Neural cell (in vitro differentiated cells): ENCODE results near the gene GSK3A. TPM values are rescaled to one million over a fixed set of nuclear protein-coding genes. Genes with fewer than 3 reads are reported as not detected.

ENCODE experiments used
- H2AFZ ChIP-seq: fragments of 200-600, 300-800 bp; sonication (generic), shearing (Covaris generic); 2 replicates; pipeline ENCODE4 v1.6.0; 2014; ENCODE audit warnings: low read depth, mild to moderate bottlenecking, antibody characterized with exemption, low read length, moderate library complexity
- H3F3A ChIP-seq: fragments of 200-600 bp; shearing (Covaris generic); 2 replicates; pipeline ENCODE4 v1.6.1; 2016; ENCODE audit warnings: mild to moderate bottlenecking, moderate library complexity, mixed read lengths, antibody characterized with exemption, low read length; ENCODE audit not compliant: insufficient read depth, poor library complexity, severe bottlenecking
- H3K27ac ChIP-seq: fragments of 200-600, 300-800 bp; sonication (generic), shearing (Covaris generic); 2 replicates; pipeline ENCODE4 v1.5.1; 2014; ENCODE audit warnings: mild to moderate bottlenecking, low read length, moderate library complexity
- H3K27me3 ChIP-seq: fragments of 300-800, 200-600 bp; sonication (generic), shearing (Covaris generic); 2 replicates; pipeline ENCODE4 v1.6.0; 2014; ENCODE audit warnings: mild to moderate bottlenecking, low read depth, low read length, moderate library complexity; ENCODE audit not compliant: insufficient read depth
- H3K36me3 ChIP-seq: fragments of 300-800, 200-600 bp; sonication (generic), shearing (Covaris generic); 2 replicates; pipeline ENCODE4 v1.5.1; 2014; ENCODE audit warnings: mild to moderate bottlenecking, antibody characterized with exemption, low read length, moderate library complexity; ENCODE audit not compliant: insufficient read depth
- H3K4me2 ChIP-seq: fragments of 300-800, 200-600 bp; sonication (generic), shearing (Covaris generic); 2 replicates; pipeline ENCODE4 v1.6.0; 2014; ENCODE audit warnings: mild to moderate bottlenecking, low read length
- H3K4me3 ChIP-seq: fragments of 300-800, 200-600 bp; sonication (generic), shearing (Covaris generic); 2 replicates; pipeline ENCODE4 v1.5.1; 2014; ENCODE audit warnings: mild to moderate bottlenecking, low read length, moderate library complexity
- H3K79me2 ChIP-seq: fragments of 200-600 bp; shearing (Covaris generic); replicated peaks from 2 replicates; pipeline ENCODE4 v1.6.0; 2014; ENCODE audit warnings: mild to moderate bottlenecking, low read length, moderate library complexity; ENCODE audit not compliant: insufficient read depth
- H3K9ac ChIP-seq: fragments of 300-800, 200-600 bp; sonication (generic), shearing (Covaris generic); 2 replicates; pipeline ENCODE4 v1.6.1; 2016; ENCODE audit warnings: mild to moderate bottlenecking, low read length, mixed read lengths
- H3K9me2 ChIP-seq: fragments of 200-600 bp; shearing (Covaris generic); 2 replicates; pipeline ENCODE4 v1.6.1; 2016; ENCODE audit warnings: mild to moderate bottlenecking, low read length, mixed read lengths; ENCODE audit not compliant: insufficient read depth
- H3K9me3 ChIP-seq: fragments of 200-600, 300-800 bp; sonication (generic), shearing (Covaris generic); 2 replicates; pipeline ENCODE4 v1.6.1; 2016; ENCODE audit warnings: mild to moderate bottlenecking, mixed run types, low read length, moderate library complexity, mixed read lengths
- H4K20me1 ChIP-seq: fragments of 200-600 bp; shearing (Covaris generic); 2 replicates; pipeline ENCODE4 v1.6.1; 2016; ENCODE audit warnings: mild to moderate bottlenecking, mixed run types; ENCODE audit not compliant: insufficient read depth
- EP300 ChIP-seq: fragments of 450-650 bp; conservative IDR thresholded peaks from 2 replicates; pipeline ENCODE4 v1.6.1; 2014; ENCODE audit warnings: antibody characterized with exemption, mild to moderate bottlenecking, moderate library complexity; ENCODE audit not compliant: poor library complexity, severe bottlenecking
- EZH2 ChIP-seq: fragments of 200-600, 300-800 bp; shearing (Covaris generic), sonication (generic); IDR thresholded peaks from 2 replicates; pipeline ENCODE4 v1.6.1; 2014; ENCODE audit warnings: antibody characterized with exemption, low read length, borderline replicate concordance, mild to moderate bottlenecking; ENCODE audit not compliant: insufficient read depth, poor library complexity, severe bottlenecking
- MXI1 ChIP-seq: fragments of 450-650 bp; conservative IDR thresholded peaks from 2 replicates; pipeline ENCODE4 v1.6.1; 2014; ENCODE audit warnings: antibody characterized with exemption, mild to moderate bottlenecking; ENCODE audit not compliant: poor library complexity, severe bottlenecking
- POLR2AphosphoS5 ChIP-seq: IDR thresholded peaks from 2 replicates; pipeline ENCODE4 v1.6.1; 2012
- RAD21 ChIP-seq: fragments of 450-650 bp; conservative IDR thresholded peaks from 2 replicates; pipeline ENCODE4 v1.6.1; 2014; ENCODE audit warnings: antibody characterized with exemption, mild to moderate bottlenecking, moderate library complexity
- REST ChIP-seq: IDR thresholded peaks from 2 replicates; pipeline ENCODE4 v1.6.1; 2012; ENCODE audit warnings: borderline replicate concordance
- TAF1 ChIP-seq: IDR thresholded peaks from 2 replicates; pipeline ENCODE4 v1.6.1; 2012; ENCODE audit warnings: low read depth
- polyA plus RNA-seq: library from polyadenylated mRNA; depleted of rRNA; stranded (reverse); fragments of >200 nt; gene quantifications from 2 replicates; pipeline ENCODE4 v1.2.3, GENCODE V29; 2014

Gene GSK3A
- polyA plus RNA-seq, 1 donor from 2014 or later: 25.2 TPM

- no peak overlapping the region for H3K4me3 ChIP-seq
- no peak overlapping the region for H2AFZ ChIP-seq
- TF ChIP-seq EP300: no peak
- no peak for TF ChIP-seq RAD21
- TF ChIP-seq EZH2: no peak
- no peak for TF ChIP-seq REST
- TF ChIP-seq POLR2AphosphoS5: no peak
- no peak for TF ChIP-seq TAF1
- no peaks in the 10 kb centered on the region for H3K79me2 ChIP-seq
- no peaks in the 10 kb centered on the region for H3K36me3 ChIP-seq
- H3K27ac ChIP-seq: no peak overlapping the region
- H3K27me3 ChIP-seq: no peaks in the 10 kb centered on the region
- H3F3A ChIP-seq: no peaks in the 10 kb centered on the region
- no peaks in the 10 kb centered on the region for H3K9me3 ChIP-seq
- no peaks in the 10 kb centered on the region for H3K9me2 ChIP-seq
- H3K4me2 ChIP-seq: no peak overlapping the region
- H4K20me1 ChIP-seq: no peaks in the 10 kb centered on the region
- H3K9ac ChIP-seq: no peak overlapping the region
These were observed 13.8 kb downstream of the GSK3A start for GRCh38 chr19:42228641-42229040.

- Histone ChIP-seq H3K79me2 (peaks cover 3% of the 10 kb centered on the region), H2AFZ (no peak overlapping the region), H3K9me3 (no peaks in the 10 kb centered on the region), H3F3A (no peaks in the 10 kb centered on the region), H3K27me3 (no peaks in the 10 kb centered on the region), H3K4me3 (no peak overlapping the region), H3K9me2 (no peaks in the 10 kb centered on the region), H4K20me1 (no peaks in the 10 kb centered on the region), H3K27ac (no peak overlapping the region), H3K36me3 (no peaks in the 10 kb centered on the region), H3K4me2 (no peak overlapping the region), H3K9ac (no peak overlapping the region)
- no peak for TF ChIP-seq REST
These were observed 15.5 kb downstream of the GSK3A start for GRCh38 chr19:42226886-42227285.

GRCh38 chr19:42225718-42226292, 16.6 kb downstream of the GSK3A start:
- H3K27me3 ChIP-seq: no peaks in the 10 kb centered on the region
- H3F3A ChIP-seq: peaks cover 3% of the 10 kb centered on the region
- H3K9ac ChIP-seq: no peak overlapping the region
- H3K9me2 ChIP-seq: no peaks in the 10 kb centered on the region
- H3K4me2 ChIP-seq: no peak overlapping the region
- H3K9me3 ChIP-seq: no peaks in the 10 kb centered on the region
- TF ChIP-seq POLR2AphosphoS5: no peak
- TF ChIP-seq MXI1: no peak
- TF ChIP-seq EP300: no peak
- no peaks in the 10 kb centered on the region for H4K20me1 ChIP-seq
- no peaks in the 10 kb centered on the region for H3K36me3 ChIP-seq
- H3K27ac ChIP-seq: no peak overlapping the region
- H3K4me3 ChIP-seq: no peak overlapping the region
- no peak overlapping the region for H2AFZ ChIP-seq
- peaks cover 3% of the 10 kb centered on the region for H3K79me2 ChIP-seq
